Liver (tissue), 3 donors: ENCODE data around the gene RIT2.

ENCODE experiments used
- GABPA ChIP-seq, 2 donors: IDR thresholded peaks in 1 of 2; conservative IDR thresholded peaks in 1 of 2; 2 replicates each; pipeline ENCODE4 v1.6.1; 2016; ENCODE audit warnings: antibody characterized with exemption in 2 of 2, mild to moderate bottlenecking in 1 of 2, moderate library complexity in 1 of 2
- HNF4A ChIP-seq, 2 donors: conservative IDR thresholded peaks; 2 replicates each; pipeline ENCODE4 v1.6.1; 2016; ENCODE audit warnings: antibody characterized with exemption in 2 of 2, mild to moderate bottlenecking in 2 of 2
- HNF4G ChIP-seq: IDR thresholded peaks from 2 replicates; pipeline ENCODE4 v1.6.1; 2016; ENCODE audit warnings: antibody characterized with exemption
- JUND ChIP-seq, 2 donors: IDR thresholded peaks; 2 replicates each; pipeline ENCODE4 v1.6.1; 2016; ENCODE audit warnings: antibody characterized with exemption in 2 of 2
- NR2F2 ChIP-seq: IDR thresholded peaks from 2 replicates; pipeline ENCODE4 v1.6.1; 2016; ENCODE audit warnings: antibody characterized with exemption
- RXRA ChIP-seq, 2 donors: IDR thresholded peaks; 2 replicates each; pipeline ENCODE4 v1.6.1; 2017 to 2018; ENCODE audit warnings: antibody characterized with exemption in 2 of 2, mild to moderate bottlenecking in 1 of 2
- SP1 ChIP-seq: IDR thresholded peaks from 2 replicates; pipeline ENCODE4 v1.6.1; 2018; ENCODE audit warnings: antibody characterized with exemption, mild to moderate bottlenecking
- TAF1 ChIP-seq: conservative IDR thresholded peaks from 2 replicates; pipeline ENCODE4 v1.6.1; 2016; ENCODE audit warnings: antibody characterized with exemption, mild to moderate bottlenecking
- YY1 ChIP-seq: IDR thresholded peaks from 2 replicates; pipeline ENCODE4 v1.6.1; 2016; ENCODE audit warnings: antibody characterized with exemption, mild to moderate bottlenecking
- TF ChIP-seq, protein P1 (sequence below): IDR thresholded peaks from 2 replicates; pipeline ENCODE4 v1.6.1; 2016; ENCODE audit warnings: antibody characterized with exemption
- TF ChIP-seq, protein P2 (sequence below): fragments of 150-350 bp; IDR thresholded peaks from 2 replicates; pipeline ENCODE4 v1.5.1; 2017; ENCODE audit warnings: improper control_type of control experiment, low read depth, low read length; ENCODE audit not compliant: missing input control
- TF ChIP-seq, protein P3 (sequence below): IDR thresholded peaks from 2 replicates; pipeline ENCODE4 v1.6.1; 2016; ENCODE audit warnings: antibody characterized with exemption, mild to moderate bottlenecking
- TF ChIP-seq, protein P4 (sequence below): IDR thresholded peaks from 2 replicates; pipeline ENCODE4 v1.6.1; 2016; ENCODE audit warnings: antibody characterized with exemption
- donor health status: healthy.
- donor health status: healthy.

DNA sequence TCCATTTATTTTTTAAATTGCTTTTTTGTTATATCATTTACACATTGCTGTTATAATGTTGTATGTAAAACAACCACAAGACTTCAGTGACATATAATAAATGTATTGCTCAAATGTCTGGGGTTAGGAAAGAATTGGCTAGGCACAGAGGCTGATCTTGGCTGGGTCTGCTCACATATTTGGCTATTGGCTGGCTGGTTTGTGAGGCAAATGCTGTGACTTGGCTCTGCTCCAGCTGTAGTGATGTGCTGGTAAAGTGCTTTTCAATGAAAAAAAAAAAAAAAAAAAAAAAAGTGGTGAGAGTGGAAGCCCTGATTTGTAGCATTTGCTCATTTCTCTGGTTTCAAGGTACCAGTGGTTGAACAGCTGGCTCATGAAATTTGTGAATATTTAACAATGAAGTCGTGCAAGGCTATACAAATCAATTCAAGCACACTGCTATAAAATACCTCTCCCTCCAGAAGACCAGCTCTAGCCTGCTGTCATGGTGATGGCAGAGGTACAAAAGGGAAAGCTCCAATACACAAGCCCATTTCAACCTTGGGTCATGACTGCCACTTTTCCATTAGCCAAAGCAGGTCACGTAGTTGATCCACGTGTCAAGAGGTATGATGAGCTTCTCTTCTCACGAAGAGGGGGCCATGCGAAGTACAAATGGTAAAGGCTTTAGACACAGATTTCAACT, 43.7 kb upstream of the RIT2 start:
- TF ChIP-seq GABPA (IDR thresholded peaks at IDR 0.05 in 1 of 2, conservative IDR thresholded peaks at IDR 0.05 in 1 of 2) = no peak
- TF ChIP-seq, protein P1, sequence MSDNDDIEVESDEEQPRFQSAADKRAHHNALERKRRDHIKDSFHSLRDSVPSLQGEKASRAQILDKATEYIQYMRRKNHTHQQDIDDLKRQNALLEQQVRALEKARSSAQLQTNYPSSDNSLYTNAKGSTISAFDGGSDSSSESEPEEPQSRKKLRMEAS = no peak
- no peak for TF ChIP-seq YY1
- TF ChIP-seq, protein P2, sequence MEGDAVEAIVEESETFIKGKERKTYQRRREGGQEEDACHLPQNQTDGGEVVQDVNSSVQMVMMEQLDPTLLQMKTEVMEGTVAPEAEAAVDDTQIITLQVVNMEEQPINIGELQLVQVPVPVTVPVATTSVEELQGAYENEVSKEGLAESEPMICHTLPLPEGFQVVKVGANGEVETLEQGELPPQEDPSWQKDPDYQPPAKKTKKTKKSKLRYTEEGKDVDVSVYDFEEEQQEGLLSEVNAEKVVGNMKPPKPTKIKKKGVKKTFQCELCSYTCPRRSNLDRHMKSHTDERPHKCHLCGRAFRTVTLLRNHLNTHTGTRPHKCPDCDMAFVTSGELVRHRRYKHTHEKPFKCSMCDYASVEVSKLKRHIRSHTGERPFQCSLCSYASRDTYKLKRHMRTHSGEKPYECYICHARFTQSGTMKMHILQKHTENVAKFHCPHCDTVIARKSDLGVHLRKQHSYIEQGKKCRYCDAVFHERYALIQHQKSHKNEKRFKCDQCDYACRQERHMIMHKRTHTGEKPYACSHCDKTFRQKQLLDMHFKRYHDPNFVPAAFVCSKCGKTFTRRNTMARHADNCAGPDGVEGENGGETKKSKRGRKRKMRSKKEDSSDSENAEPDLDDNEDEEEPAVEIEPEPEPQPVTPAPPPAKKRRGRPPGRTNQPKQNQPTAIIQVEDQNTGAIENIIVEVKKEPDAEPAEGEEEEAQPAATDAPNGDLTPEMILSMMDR = no peak
- TF ChIP-seq SP1 = no peak
- TF ChIP-seq TAF1 = no peak
- TF ChIP-seq HNF4A (conservative IDR thresholded peaks at IDR 0.05) = no peak
- TF ChIP-seq NR2F2 = no peak
- no peak for TF ChIP-seq HNF4G
- TF ChIP-seq, protein P3, sequence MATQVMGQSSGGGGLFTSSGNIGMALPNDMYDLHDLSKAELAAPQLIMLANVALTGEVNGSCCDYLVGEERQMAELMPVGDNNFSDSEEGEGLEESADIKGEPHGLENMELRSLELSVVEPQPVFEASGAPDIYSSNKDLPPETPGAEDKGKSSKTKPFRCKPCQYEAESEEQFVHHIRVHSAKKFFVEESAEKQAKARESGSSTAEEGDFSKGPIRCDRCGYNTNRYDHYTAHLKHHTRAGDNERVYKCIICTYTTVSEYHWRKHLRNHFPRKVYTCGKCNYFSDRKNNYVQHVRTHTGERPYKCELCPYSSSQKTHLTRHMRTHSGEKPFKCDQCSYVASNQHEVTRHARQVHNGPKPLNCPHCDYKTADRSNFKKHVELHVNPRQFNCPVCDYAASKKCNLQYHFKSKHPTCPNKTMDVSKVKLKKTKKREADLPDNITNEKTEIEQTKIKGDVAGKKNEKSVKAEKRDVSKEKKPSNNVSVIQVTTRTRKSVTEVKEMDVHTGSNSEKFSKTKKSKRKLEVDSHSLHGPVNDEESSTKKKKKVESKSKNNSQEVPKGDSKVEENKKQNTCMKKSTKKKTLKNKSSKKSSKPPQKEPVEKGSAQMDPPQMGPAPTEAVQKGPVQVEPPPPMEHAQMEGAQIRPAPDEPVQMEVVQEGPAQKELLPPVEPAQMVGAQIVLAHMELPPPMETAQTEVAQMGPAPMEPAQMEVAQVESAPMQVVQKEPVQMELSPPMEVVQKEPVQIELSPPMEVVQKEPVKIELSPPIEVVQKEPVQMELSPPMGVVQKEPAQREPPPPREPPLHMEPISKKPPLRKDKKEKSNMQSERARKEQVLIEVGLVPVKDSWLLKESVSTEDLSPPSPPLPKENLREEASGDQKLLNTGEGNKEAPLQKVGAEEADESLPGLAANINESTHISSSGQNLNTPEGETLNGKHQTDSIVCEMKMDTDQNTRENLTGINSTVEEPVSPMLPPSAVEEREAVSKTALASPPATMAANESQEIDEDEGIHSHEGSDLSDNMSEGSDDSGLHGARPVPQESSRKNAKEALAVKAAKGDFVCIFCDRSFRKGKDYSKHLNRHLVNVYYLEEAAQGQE = no peak
- TF ChIP-seq, protein P4, sequence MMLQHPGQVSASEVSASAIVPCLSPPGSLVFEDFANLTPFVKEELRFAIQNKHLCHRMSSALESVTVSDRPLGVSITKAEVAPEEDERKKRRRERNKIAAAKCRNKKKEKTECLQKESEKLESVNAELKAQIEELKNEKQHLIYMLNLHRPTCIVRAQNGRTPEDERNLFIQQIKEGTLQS = no peak
- TF ChIP-seq RXRA (IDR thresholded peaks at IDR 0.05) = no peak
- no peak for TF ChIP-seq JUND (IDR thresholded peaks at IDR 0.05)
